HCT116 (cell line): Measurements from ENCODE around the gene ITGAD. TPM values are rescaled to one million over a fixed set of nuclear protein-coding genes. Genes with fewer than 3 reads are reported as not detected.

ENCODE experiments used
- ATAC-seq: fragments of 200-7000 bp; cut with Tn5 transposase; 2 replicates; pipeline ENCODE4 v1.9.1; 2020; ENCODE audit warnings: mild to moderate bottlenecking, moderate library complexity
- BruUV-seq: library from RNA; stranded (reverse); fragments of 400-500 nt; replicated peaks from 2 replicates; lab custom pipeline; 2021; lab: Mats Ljungman, UMichigan
- CTCF ChIA-PET: fragments of 300-600 bp; sonication (Branson Sonifier 250); formaldehyde crosslinking; loops from one replicate; lab custom pipeline; 2021; ENCODE audit warnings: antibody characterized with exemption; lab: Charles Lee
- POLR2A ChIA-PET: fragments of 300-600, 350-600 bp; sonication (Branson Sonifier 250); formaldehyde crosslinking; loops from one replicate; lab custom pipeline; 2021; ENCODE audit warnings: antibody characterized with exemption; lab: Charles Lee
- RAD21 ChIA-PET, 2 experiments: fragments of 300-600 bp; sonication (Branson Sonifier 250); formaldehyde crosslinking; loops; one replicate each; lab custom pipeline; 2023; ENCODE audit warnings: low total read pairs in 2 of 2; ENCODE audit not compliant: uncharacterized antibody in 2 of 2, unreplicated experiment in 2 of 2, low non-redundant PET in 1 of 2; lab: Charles Lee
- DNase-seq: peaks from one replicate; pipeline ENCODE4 v3.0.0-alpha.2; 2010; ENCODE audit warnings: low read depth, low spot score
- H2AFZ ChIP-seq: fragments of 200-600 bp; shearing (Covaris generic), sonication (generic); 2 replicates; pipeline ENCODE4 v1.6.1; 2017; ENCODE audit warnings: low read depth, mixed run types, mixed read lengths, antibody characterized with exemption, low read length; ENCODE audit not compliant: poor library complexity, severe bottlenecking
- H3K27ac ChIP-seq: 2 replicates; pipeline ENCODE4 v1.5.1; 2012; ENCODE audit warnings: low read depth, low read length
- H3K27me3 ChIP-seq: fragments of 200-600 bp; sonication (generic); 2 replicates; pipeline ENCODE4 v1.6.1; 2016; ENCODE audit warnings: mixed run types, low read length, mixed read lengths; ENCODE audit not compliant: insufficient read depth
- H3K36me3 ChIP-seq, 2 experiments: fragments of 200-500 bp in 1 of 2; fragments of 200-600 bp in 1 of 2; sonication (Bioruptor generic) in 1 of 2; sonication (generic) in 1 of 2; 2 replicates each; pipeline versions ENCODE4 v1.5.1 to v1.6.1; 2014 to 2016; ENCODE audit warnings: low read length in 2 of 2, inconsistent platforms in 1 of 2, mixed read lengths in 1 of 2, mixed run types in 1 of 2; ENCODE audit not compliant: insufficient read depth in 2 of 2, control insufficient read depth in 1 of 2
- H3K4me1 ChIP-seq, 2 experiments: fragments of 200-600 bp in 1 of 2; sonication (generic) in 1 of 2; 2 replicates each; pipeline versions ENCODE4 v1.5.1 to v1.6.1; 2012 to 2017; ENCODE audit warnings: low read length in 2 of 2, inconsistent platforms in 1 of 2, mild to moderate bottlenecking in 1 of 2, mixed read lengths in 1 of 2, mixed run types in 1 of 2, moderate library complexity in 1 of 2; ENCODE audit not compliant: insufficient read depth in 2 of 2, control insufficient read depth in 1 of 2
- H3K4me2 ChIP-seq: fragments of 200-600 bp; sonication (generic); 2 replicates; pipeline ENCODE4 v1.6.1; 2017; ENCODE audit warnings: mixed run types, low read length, mixed read lengths
- H3K4me3 ChIP-seq, 2 experiments: fragments of 200-600 bp in 1 of 2; sonication (generic) in 1 of 2; replicated peaks in 1 of 2; 2 replicates each; pipeline ENCODE4 v1.5.1; 2011 to 2016; ENCODE audit warnings: low read length in 2 of 2, control low read depth in 1 of 2, low read depth in 1 of 2, mild to moderate bottlenecking in 1 of 2, mixed read lengths in 1 of 2, mixed run types in 1 of 2
- H3K79me2 ChIP-seq: fragments of 200-600 bp; sonication (generic); 2 replicates; pipeline ENCODE4 v1.6.1; 2017; ENCODE audit warnings: mild to moderate bottlenecking, mixed run types, low read length, moderate library complexity, mixed read lengths; ENCODE audit not compliant: insufficient read depth
- H3K9ac ChIP-seq: fragments of 200-600 bp; sonication (generic); 2 replicates; pipeline ENCODE4 v1.6.1; 2016; ENCODE audit warnings: low read length, mixed read lengths
- H3K9me2 ChIP-seq: fragments of 200-600 bp; sonication (generic), shearing (Covaris generic); 2 replicates; pipeline ENCODE4 v1.6.1; 2017; ENCODE audit warnings: mixed run types, mild to moderate bottlenecking, moderate library complexity; ENCODE audit not compliant: insufficient read depth
- H3K9me3 ChIP-seq, 2 experiments: fragments of 200-500 bp in 1 of 2; fragments of 200-600 bp in 1 of 2; sonication (Bioruptor generic) in 1 of 2; sonication (generic) in 1 of 2; 2 replicates each; pipeline ENCODE4 v1.6.1; 2014 to 2017; ENCODE audit warnings: low read length in 2 of 2, mixed read lengths in 2 of 2, inconsistent platforms in 1 of 2, low read depth in 1 of 2, mild to moderate bottlenecking in 1 of 2, mixed run types in 1 of 2, moderate library complexity in 1 of 2; ENCODE audit not compliant: control insufficient read depth in 1 of 2, insufficient read depth in 1 of 2
- H4K20me1 ChIP-seq: fragments of 200-600 bp; sonication (generic), shearing (Covaris generic); 2 replicates; pipeline ENCODE4 v1.6.1; 2017; ENCODE audit warnings: mixed run types, mild to moderate bottlenecking, moderate library complexity; ENCODE audit not compliant: insufficient read depth
- EGR1 ChIP-seq: IDR thresholded peaks from 2 replicates; pipeline ENCODE4 v1.6.1; 2012; ENCODE audit warnings: low read depth
- ELF1 ChIP-seq: IDR thresholded peaks from 2 replicates; pipeline ENCODE4 v1.6.1; 2012; ENCODE audit warnings: low read depth, borderline replicate concordance
- EZH2phosphoT487 ChIP-seq: fragments of 200-600 bp; IDR thresholded peaks from 2 replicates; pipeline ENCODE4 v1.6.1; 2018; ENCODE audit warnings: antibody characterized with exemption, borderline replicate concordance
- JUND ChIP-seq: IDR thresholded peaks from 2 replicates; pipeline ENCODE4 v1.6.1; 2012
- POLR2A ChIP-seq: IDR thresholded peaks from 2 replicates; pipeline ENCODE4 v1.7.0; 2011; ENCODE audit warnings: borderline replicate concordance; ENCODE audit not compliant: insufficient read depth, insufficient read length; ENCODE audit errors: extremely low read depth
- POLR2AphosphoS5 ChIP-seq: IDR thresholded peaks from 2 replicates; pipeline ENCODE4 v1.6.1; 2011; ENCODE audit warnings: mild to moderate bottlenecking, low read depth, low read length, moderate library complexity
- SIN3A ChIP-seq: IDR thresholded peaks from 2 replicates; pipeline ENCODE4 v1.6.1; 2012; ENCODE audit warnings: low read depth
- SRF ChIP-seq: IDR thresholded peaks from 2 replicates; pipeline ENCODE4 v1.6.1; 2012; ENCODE audit warnings: low read depth
- TCF7L2 ChIP-seq: IDR thresholded peaks from 2 replicates; pipeline ENCODE4 v1.7.0; 2011; ENCODE audit warnings: borderline replicate concordance, inconsistent platforms; ENCODE audit not compliant: insufficient read depth, insufficient read length; ENCODE audit errors: extremely low read depth
- ZBTB33 ChIP-seq: IDR thresholded peaks from 2 replicates; pipeline ENCODE4 v1.6.1; 2011; ENCODE audit warnings: mild to moderate bottlenecking, low read length, moderate library complexity; ENCODE audit not compliant: insufficient replicate concordance; ENCODE audit errors: extremely low read depth
- ZFX ChIP-seq: fragments of 450-650 bp; IDR thresholded peaks from 2 replicates; pipeline ENCODE4 v1.6.1; 2017
- intact Hi-C: fragments of 100-400 bp; cut with micrococcal nuclease; formaldehyde crosslinking; loops from 2 replicates; pipeline ENCODE4 v1.10.0; 2022
- total RNA-seq: library from RNA; stranded (reverse); gene quantifications from one replicate; pipeline ENCODE4 v1.2.1, GENCODE V29; 2021; ENCODE audit not compliant: unreplicated experiment
- TF ChIP-seq, protein P1 (sequence below): IDR thresholded peaks from 2 replicates; pipeline ENCODE4 v1.6.1; 2012

Gene ITGAD
- total RNA-seq, 1 experiment from 2014 or later = 0.12 TPM

GRCh38 chr16:31429314-31429713, 36.2 kb downstream of the ITGAD start:
- Histone ChIP-seq H3K27ac (no peak overlapping the region), H3K9me3 (no peaks in the 10 kb centered on the region), H3K4me1 (no peaks in the 10 kb centered on the region), H3K79me2 (no peaks in the 10 kb centered on the region), H3K9me2 (no peaks in the 10 kb centered on the region), H3K36me3 (no peaks in the 10 kb centered on the region), H3K27me3 (no peaks in the 10 kb centered on the region), H4K20me1 (no peaks in the 10 kb centered on the region), H3K4me3 (no peak overlapping the region)
- DNase-seq = no peak
- ChIA-PET CTCF (interaction anchor here (1.5 kb wide), 1 partner anchor 476 kb away, joined by 3 read pairs; no protein-coding TSS in a partner anchor), POLR2A (no interaction called here)
- intact Hi-C loops = no loop called here
- no TSS peak for BruUV-seq
- TF ChIP-seq JUND (no peak), EZH2phosphoT487 (no peak), TCF7L2 (no peak), POLR2A (no peak), EGR1 (no peak), POLR2AphosphoS5 (no peak), ZBTB33 (no peak), ELF1 (no peak), SRF (no peak), SIN3A (no peak), ZFX (no peak)
- TF ChIP-seq, protein P1, sequence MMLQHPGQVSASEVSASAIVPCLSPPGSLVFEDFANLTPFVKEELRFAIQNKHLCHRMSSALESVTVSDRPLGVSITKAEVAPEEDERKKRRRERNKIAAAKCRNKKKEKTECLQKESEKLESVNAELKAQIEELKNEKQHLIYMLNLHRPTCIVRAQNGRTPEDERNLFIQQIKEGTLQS = no peak
- TF ChIP-seq, all 23 proteins: peak for 0
- RAD21 ChIA-PET = no interaction called here
- ATAC-seq = no peak
- no peak overlapping the region for H3K9ac ChIP-seq
- H3K4me2 ChIP-seq = no peak overlapping the region
- H2AFZ ChIP-seq = no peak overlapping the region
